AG09309 (cell line): Measurements from ENCODE around the gene CCDC92B.

Experiments used
- DNase-seq: peaks from one replicate; pipeline ENCODE4 v3.0.0-alpha.2; 2010; ENCODE audit warnings: low read depth
- H3K4me3 ChIP-seq: 2 replicates; pipeline ENCODE4 v1.5.1; 2011; ENCODE audit warnings: mild to moderate bottlenecking, low read depth, low read length, moderate library complexity; ENCODE audit not compliant: control insufficient read depth
- TF ChIP-seq, protein P1 (sequence below): IDR thresholded peaks from 2 replicates; pipeline ENCODE4 v1.5.1; 2011; ENCODE audit warnings: mild to moderate bottlenecking, low read depth, low read length, inconsistent platforms; ENCODE audit not compliant: insufficient read depth, control insufficient read depth; ENCODE audit errors: missing control alignments

The CCDC92B gene

GRCh38 chr17:2777242-2777867, 27.9 kb upstream of the CCDC92B start:
- TF ChIP-seq, protein P1, sequence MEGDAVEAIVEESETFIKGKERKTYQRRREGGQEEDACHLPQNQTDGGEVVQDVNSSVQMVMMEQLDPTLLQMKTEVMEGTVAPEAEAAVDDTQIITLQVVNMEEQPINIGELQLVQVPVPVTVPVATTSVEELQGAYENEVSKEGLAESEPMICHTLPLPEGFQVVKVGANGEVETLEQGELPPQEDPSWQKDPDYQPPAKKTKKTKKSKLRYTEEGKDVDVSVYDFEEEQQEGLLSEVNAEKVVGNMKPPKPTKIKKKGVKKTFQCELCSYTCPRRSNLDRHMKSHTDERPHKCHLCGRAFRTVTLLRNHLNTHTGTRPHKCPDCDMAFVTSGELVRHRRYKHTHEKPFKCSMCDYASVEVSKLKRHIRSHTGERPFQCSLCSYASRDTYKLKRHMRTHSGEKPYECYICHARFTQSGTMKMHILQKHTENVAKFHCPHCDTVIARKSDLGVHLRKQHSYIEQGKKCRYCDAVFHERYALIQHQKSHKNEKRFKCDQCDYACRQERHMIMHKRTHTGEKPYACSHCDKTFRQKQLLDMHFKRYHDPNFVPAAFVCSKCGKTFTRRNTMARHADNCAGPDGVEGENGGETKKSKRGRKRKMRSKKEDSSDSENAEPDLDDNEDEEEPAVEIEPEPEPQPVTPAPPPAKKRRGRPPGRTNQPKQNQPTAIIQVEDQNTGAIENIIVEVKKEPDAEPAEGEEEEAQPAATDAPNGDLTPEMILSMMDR = no peak
- no peak for DNase-seq
- H3K4me3 ChIP-seq = no peak overlapping the region

DNA sequence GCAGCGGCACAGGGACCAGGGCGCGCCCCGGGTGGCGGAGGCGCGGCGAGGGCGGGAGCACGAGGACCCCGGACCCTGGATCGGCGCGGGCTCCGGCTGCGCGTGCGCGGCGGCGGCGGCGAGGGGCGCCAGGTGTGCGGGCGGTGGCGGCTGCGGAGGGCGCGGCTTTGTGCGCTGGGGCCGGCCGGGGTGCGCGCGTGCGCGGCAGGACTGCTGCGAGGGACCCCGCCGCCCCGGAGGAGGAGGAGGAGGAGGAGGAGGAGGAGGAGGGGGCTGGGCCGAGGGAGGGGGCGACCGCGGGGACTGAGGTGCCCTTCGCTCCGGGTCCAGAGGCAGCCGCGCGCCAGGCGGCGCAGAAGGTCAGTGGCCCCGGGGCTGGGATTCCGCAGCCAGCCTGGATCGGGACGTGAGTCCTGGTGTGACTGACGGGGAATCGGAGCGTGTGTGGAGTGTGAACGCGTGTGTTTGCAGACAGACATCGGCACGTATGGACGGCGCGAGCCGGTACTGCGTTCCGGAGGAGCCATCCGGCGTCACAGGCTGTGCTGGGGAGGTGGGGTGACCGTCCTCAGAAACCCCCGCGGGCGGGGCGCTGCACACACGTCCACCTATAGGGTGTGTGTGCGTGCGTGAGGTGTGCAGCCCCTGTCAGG, 27.3 kb upstream of the CCDC92B start:
- H3K4me3 ChIP-seq = no peak overlapping the region
- DNase-seq = no peak

GRCh38 chr17:2775206-2775605, 25.8 kb upstream of the CCDC92B start:
- TF ChIP-seq, protein P1 = no peak
- no peak overlapping the region for H3K4me3 ChIP-seq
- no peak for DNase-seq

More for the DNA sequence above, 27.3 kb upstream of the CCDC92B start:
- TF ChIP-seq, protein P1 = no peak

GRCh38 chr17:2770129-2770528, 20.7 kb upstream of the CCDC92B start:
- TF ChIP-seq, protein P1 = no peak
- DNase-seq = no peak
- H3K4me3 ChIP-seq = no peak overlapping the region

DNA sequence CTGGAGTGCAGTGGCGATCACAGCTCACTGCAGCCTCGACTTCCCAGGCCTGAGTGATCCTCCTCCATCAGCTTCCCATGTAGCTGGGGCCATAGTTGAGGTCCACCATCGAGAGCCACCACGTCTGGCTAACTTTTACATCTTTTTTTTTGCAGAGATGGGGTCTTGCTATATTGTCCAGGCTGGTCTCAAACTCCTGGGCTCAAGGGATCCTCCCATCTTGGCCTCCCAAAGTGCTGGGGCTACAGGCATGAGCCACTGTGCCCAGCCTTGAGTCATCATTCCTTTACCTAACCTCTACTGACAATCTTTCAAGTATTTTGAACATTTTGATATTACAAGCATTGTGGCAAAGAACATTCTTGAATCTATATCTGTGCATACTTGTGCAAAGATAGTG, 9.4 kb upstream of the CCDC92B start:
- H3K4me3 ChIP-seq = no peak overlapping the region
- TF ChIP-seq, protein P1 = no peak
- no peak for DNase-seq

DNA sequence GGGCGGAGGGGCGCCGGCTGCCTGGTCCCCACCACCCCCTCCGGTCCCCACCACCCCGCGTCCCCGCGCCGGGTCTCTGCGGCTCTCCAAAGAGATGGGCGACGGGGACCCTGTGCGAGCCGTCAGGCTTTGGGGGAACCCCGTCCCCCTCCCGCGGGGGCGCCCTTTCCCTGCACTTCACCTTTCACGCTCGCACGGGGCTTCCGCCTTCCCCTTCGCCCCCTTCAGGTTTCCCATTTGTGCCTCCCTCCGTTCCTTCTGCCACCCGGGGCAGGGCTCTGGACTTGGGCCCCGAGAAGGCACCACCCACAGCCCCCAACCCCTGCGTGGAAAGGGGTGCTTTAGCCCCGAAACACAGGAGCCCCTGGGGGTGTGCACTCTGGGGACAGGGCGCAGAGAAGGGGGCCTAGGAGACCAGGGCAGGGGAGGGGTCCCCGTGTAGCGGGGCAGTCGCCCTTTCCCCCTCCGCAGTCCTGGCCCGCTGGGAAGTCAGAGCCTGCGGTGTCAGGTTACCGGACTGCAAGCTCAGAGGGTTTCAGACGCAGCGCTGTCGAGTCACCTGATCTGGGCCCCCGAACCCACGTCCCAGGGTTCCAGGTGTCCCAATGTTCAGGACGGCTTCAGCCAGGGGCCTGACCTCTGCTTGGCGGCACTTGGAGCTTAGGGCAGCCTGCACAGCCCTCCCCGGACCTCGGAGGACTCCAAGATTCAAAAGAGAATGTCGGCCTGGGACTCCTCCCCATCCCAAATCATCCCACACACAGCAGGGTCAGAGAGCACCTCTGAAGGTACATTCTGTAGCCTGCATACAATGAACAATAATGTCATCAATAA, 6.7 kb upstream of the CCDC92B start:
- no peak overlapping the region for H3K4me3 ChIP-seq
- DNase-seq = no peak
- TF ChIP-seq, protein P1 = no peak
